ENCODE data around the gene KCNIP3. TPM values are rescaled to one million over a fixed set of nuclear protein-coding genes. Genes with fewer than 3 reads are reported as not detected.

The KCNIP3 gene
- total RNA-seq, 1 donor from 2014 or later = 0.68 TPM

DNA sequence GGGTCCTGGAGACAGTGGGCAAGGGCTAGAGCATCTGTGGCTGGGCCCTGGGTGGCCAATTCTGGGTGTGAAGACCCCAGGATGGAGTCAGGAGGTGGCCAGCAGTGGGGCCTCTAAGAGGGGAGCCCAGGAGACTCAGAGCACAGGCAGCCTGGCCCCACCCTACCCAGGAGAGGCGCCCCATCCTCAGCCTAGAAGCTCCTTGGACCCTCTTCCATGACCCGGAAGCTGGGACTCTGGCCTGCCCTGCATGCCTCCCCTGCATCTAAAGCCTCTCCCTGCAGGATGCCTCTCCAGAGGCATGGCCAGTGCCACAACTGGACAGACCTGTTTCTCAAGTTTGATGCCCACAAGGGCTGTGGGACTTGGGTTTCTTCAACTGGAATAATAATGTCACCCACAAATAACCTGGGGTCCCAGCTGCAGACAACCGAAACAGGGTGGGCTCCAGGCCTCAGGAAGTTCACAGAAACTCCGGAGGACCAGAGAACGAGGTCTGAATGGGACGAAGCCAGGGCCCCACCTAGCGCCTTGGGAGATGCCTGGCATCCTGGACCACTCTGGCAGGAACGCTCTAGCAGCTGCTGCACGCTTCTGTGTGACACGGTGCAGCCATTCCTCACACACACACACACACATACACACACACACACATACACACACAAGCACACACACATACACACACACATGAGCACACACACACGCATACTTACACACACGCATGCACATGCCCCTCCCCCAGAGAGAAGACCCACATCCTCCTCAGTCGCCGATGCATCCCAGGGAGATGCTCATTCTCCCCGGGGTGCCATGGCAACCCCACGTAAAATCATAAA lies 16.4 kb downstream of the KCNIP3 start:
- Mint-ChIP-seq H3K4me1 (ENCODE audit: low read depth, unreplicated experiment) (peaks cover 14% of the 10 kb centered on the region), H3K9me3 (ENCODE audit: unreplicated experiment) (no peaks in the 10 kb centered on the region), H3K36me3 (ENCODE audit: low read depth, unreplicated experiment) (no peaks in the 10 kb centered on the region), H3K27me3 (ENCODE audit: low read depth, unreplicated experiment) (peaks cover 51% of the 10 kb centered on the region), H3K4me3 (ENCODE audit: unreplicated experiment) (no peak overlapping the region), H3K27ac (ENCODE audit: unreplicated experiment) (no peak overlapping the region)
- Histone ChIP-seq H3K9ac (ENCODE audit: low read length) (no peak overlapping the region), H3K27ac (ENCODE audit: low read depth, low read length) (no peak overlapping the region), H3K4me3 (ENCODE audit: insufficient read depth, low read depth, low read length) (no peak overlapping the region), H3K9me3 (ENCODE audit: insufficient read depth, low read depth, low read length) (no peaks in the 10 kb centered on the region), H3K79me2 (ENCODE audit: insufficient read depth, low read length) (no peaks in the 10 kb centered on the region), H2AFZ (ENCODE audit: low read depth, low read length) (no peak overlapping the region), H3K27me3 (ENCODE audit: insufficient read depth, low read length) (no peaks in the 10 kb centered on the region), H3K4me1 (ENCODE audit: insufficient read depth, low read length) (peaks cover 16% of the 10 kb centered on the region), H4K20me1 (ENCODE audit: insufficient read depth, low read length) (peaks cover 3% of the 10 kb centered on the region), H3K36me3 (ENCODE audit: insufficient read depth, low read length) (no peaks in the 10 kb centered on the region), H3K4me2 (ENCODE audit: low read length) (no peak overlapping the region)
- TF ChIP-seq EZH2 (IDR thresholded peaks at IDR 0.05; ENCODE audit: insufficient read depth, low read length) = no peak
- TF ChIP-seq, protein P1, sequence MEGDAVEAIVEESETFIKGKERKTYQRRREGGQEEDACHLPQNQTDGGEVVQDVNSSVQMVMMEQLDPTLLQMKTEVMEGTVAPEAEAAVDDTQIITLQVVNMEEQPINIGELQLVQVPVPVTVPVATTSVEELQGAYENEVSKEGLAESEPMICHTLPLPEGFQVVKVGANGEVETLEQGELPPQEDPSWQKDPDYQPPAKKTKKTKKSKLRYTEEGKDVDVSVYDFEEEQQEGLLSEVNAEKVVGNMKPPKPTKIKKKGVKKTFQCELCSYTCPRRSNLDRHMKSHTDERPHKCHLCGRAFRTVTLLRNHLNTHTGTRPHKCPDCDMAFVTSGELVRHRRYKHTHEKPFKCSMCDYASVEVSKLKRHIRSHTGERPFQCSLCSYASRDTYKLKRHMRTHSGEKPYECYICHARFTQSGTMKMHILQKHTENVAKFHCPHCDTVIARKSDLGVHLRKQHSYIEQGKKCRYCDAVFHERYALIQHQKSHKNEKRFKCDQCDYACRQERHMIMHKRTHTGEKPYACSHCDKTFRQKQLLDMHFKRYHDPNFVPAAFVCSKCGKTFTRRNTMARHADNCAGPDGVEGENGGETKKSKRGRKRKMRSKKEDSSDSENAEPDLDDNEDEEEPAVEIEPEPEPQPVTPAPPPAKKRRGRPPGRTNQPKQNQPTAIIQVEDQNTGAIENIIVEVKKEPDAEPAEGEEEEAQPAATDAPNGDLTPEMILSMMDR (IDR thresholded peaks at IDR 0.05; ENCODE audit: insufficient read depth, low read depth, low read length) = no peak
- DNase-seq (ENCODE audit: low read depth) (no peak), FAIRE-seq (no peak)

DNA sequence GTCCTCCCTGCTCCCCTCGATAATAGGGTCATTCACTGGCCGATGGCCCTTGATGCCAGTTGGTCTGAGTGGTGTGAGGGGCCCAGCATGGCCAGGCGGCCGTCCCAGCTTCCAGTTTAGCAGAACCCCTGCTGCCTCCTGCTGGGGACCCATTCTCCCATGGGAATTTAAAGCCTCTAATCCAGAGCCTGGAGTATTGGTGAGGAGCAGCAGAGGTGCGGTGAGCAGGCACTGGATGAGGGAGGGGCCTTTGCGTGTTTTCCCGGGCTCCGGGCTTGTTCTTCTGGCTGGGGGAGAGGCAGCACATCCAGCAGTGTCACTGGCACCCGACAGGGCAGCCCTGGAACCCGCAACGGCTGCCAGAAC lies 17.4 kb downstream of the KCNIP3 start:
- no peak overlapping the region for H2AFZ ChIP-seq (ENCODE audit: low read depth, low read length)
- peaks cover 3% of the 10 kb centered on the region for H4K20me1 ChIP-seq (ENCODE audit: insufficient read depth, low read length)
- FAIRE-seq (no peak), DNase-seq (ENCODE audit: low read depth) (no peak)
- Mint-ChIP-seq H3K27me3 (ENCODE audit: low read depth, unreplicated experiment) (peaks cover 59% of the 10 kb centered on the region), H3K36me3 (ENCODE audit: low read depth, unreplicated experiment) (no peaks in the 10 kb centered on the region), H3K9me3 (ENCODE audit: unreplicated experiment) (no peaks in the 10 kb centered on the region), H3K4me1 (ENCODE audit: low read depth, unreplicated experiment) (peaks cover 14% of the 10 kb centered on the region), H3K27ac (ENCODE audit: unreplicated experiment) (no peak overlapping the region), H3K4me3 (ENCODE audit: unreplicated experiment) (no peak overlapping the region)
- H3K4me2 ChIP-seq (ENCODE audit: low read length) = no peak overlapping the region
- no peak overlapping the region for H3K9ac ChIP-seq (ENCODE audit: low read length)
- no peaks in the 10 kb centered on the region for H3K79me2 ChIP-seq (ENCODE audit: insufficient read depth, low read length)
- H3K36me3 ChIP-seq (ENCODE audit: insufficient read depth, low read length) = no peaks in the 10 kb centered on the region
- no peaks in the 10 kb centered on the region for H3K9me3 ChIP-seq (ENCODE audit: insufficient read depth, low read depth, low read length)
- TF ChIP-seq, protein P1 (IDR thresholded peaks at IDR 0.05; ENCODE audit: insufficient read depth, low read depth, low read length) = no peak
- TF ChIP-seq EZH2 (IDR thresholded peaks at IDR 0.05; ENCODE audit: insufficient read depth, low read length) = no peak
- no peak overlapping the region for H3K27ac ChIP-seq (ENCODE audit: low read depth, low read length)
- peaks cover 16% of the 10 kb centered on the region for H3K4me1 ChIP-seq (ENCODE audit: insufficient read depth, low read length)
- no peak overlapping the region for H3K4me3 ChIP-seq (ENCODE audit: insufficient read depth, low read depth, low read length)
- H3K27me3 ChIP-seq (ENCODE audit: insufficient read depth, low read length) = no peaks in the 10 kb centered on the region

Data from astrocyte (in vitro differentiated cells and primary cell).